Measurements from ENCODE around the gene IL13RA1. TPM values are rescaled to one million over a fixed set of nuclear protein-coding genes. Genes with fewer than 3 reads are reported as not detected.
A peak's percentile ranks its signal among the peaks of the same experiment; 100 is the strongest.
"Not testable (repeated sequence)": the region's sequence is repeated elsewhere in the genome, so short reads cannot be mapped to it uniquely, and the experiment has no call there.

IL13RA1 gene
- total RNA-seq, 1 donor from 2014 or later, result 41.1 TPM

DNA sequence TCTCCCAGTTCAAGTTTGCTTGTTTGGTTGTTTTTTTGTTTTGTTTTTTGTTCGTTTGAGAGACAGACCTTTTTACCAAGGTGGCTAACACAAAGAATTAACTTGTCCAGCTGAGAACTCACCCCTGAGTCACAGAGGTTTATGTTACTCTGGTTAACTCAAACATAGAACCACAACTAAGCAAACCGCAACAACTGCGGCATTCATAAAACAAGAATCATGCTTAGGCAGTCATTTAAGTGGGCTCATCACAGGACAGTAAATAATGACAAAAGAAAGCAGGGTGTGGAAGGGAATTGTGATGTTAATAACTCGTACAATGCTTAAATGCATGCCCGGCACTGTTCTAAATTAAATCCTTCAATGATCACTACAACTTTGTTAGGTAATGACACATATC is 24.7 kb upstream of the IL13RA1 start:
- peaks cover 2% of the 10 kb centered on the region for H3K4me1 Mint-ChIP-seq (ENCODE audit: low read depth, unreplicated experiment)
- H3K79me2 ChIP-seq (ENCODE audit: insufficient read depth, low read length), result no peaks in the 10 kb centered on the region
- H3K4me1 ChIP-seq (ENCODE audit: insufficient read depth, low read length), result no peaks in the 10 kb centered on the region
- no peak overlapping the region for H3K27ac ChIP-seq (ENCODE audit: low read depth, low read length)
- H4K20me1 ChIP-seq (ENCODE audit: insufficient read depth, low read length), result no peaks in the 10 kb centered on the region
- no peak overlapping the region for H3K4me3 ChIP-seq (ENCODE audit: insufficient read depth, low read depth, low read length)
- no peak overlapping the region for H3K9ac ChIP-seq (ENCODE audit: low read length)
- H3K9me3 ChIP-seq (ENCODE audit: insufficient read depth, low read depth, low read length), result no peaks in the 10 kb centered on the region
- peaks cover 3% of the 10 kb centered on the region for H3K27me3 Mint-ChIP-seq (ENCODE audit: low read depth, unreplicated experiment)
- H3K4me2 ChIP-seq (ENCODE audit: low read length), result no peak overlapping the region
- no peaks in the 10 kb centered on the region for H3K9me3 Mint-ChIP-seq (ENCODE audit: unreplicated experiment)
- no peaks in the 10 kb centered on the region for H3K36me3 Mint-ChIP-seq (ENCODE audit: low read depth, unreplicated experiment)
- H2AFZ ChIP-seq (ENCODE audit: low read depth, low read length), result no peak overlapping the region
- TF ChIP-seq, protein P1, sequence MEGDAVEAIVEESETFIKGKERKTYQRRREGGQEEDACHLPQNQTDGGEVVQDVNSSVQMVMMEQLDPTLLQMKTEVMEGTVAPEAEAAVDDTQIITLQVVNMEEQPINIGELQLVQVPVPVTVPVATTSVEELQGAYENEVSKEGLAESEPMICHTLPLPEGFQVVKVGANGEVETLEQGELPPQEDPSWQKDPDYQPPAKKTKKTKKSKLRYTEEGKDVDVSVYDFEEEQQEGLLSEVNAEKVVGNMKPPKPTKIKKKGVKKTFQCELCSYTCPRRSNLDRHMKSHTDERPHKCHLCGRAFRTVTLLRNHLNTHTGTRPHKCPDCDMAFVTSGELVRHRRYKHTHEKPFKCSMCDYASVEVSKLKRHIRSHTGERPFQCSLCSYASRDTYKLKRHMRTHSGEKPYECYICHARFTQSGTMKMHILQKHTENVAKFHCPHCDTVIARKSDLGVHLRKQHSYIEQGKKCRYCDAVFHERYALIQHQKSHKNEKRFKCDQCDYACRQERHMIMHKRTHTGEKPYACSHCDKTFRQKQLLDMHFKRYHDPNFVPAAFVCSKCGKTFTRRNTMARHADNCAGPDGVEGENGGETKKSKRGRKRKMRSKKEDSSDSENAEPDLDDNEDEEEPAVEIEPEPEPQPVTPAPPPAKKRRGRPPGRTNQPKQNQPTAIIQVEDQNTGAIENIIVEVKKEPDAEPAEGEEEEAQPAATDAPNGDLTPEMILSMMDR (IDR thresholded peaks at IDR 0.05; ENCODE audit: insufficient read depth, low read depth, low read length), result no peak
- no peak for TF ChIP-seq EZH2 (IDR thresholded peaks at IDR 0.05; ENCODE audit: insufficient read depth, low read length)
- no peak overlapping the region for H3K27ac Mint-ChIP-seq (ENCODE audit: unreplicated experiment)
- no peaks in the 10 kb centered on the region for H3K27me3 ChIP-seq (ENCODE audit: insufficient read depth, low read length)
- FAIRE-seq, result peak; percentile 59
- peak; percentile 26 for DNase-seq (ENCODE audit: low read depth)
- no peaks in the 10 kb centered on the region for H3K36me3 ChIP-seq (ENCODE audit: insufficient read depth, low read length)
- H3K4me3 Mint-ChIP-seq (ENCODE audit: unreplicated experiment), result no peak overlapping the region

DNA sequence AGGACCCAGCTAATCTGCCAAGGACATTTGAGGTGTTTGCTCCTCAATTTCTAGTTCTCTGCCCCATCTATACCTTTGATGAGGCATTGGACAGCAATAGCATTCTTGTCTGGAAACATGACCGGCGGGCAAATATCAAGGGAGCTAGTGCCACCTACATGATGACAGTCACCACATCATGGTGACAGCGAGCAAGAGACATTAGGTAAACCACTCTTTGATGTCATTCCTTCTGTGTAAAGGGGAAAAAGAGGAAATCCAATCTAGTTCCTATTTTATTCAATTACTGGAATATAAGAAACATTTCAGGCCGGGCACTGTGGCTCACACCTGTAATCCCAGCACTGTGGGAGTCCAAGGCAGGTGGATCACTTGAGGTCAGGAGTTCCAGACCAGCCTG is 20.7 kb upstream of the IL13RA1 start:
- no peak overlapping the region for H3K27ac Mint-ChIP-seq (ENCODE audit: unreplicated experiment)

DNA sequence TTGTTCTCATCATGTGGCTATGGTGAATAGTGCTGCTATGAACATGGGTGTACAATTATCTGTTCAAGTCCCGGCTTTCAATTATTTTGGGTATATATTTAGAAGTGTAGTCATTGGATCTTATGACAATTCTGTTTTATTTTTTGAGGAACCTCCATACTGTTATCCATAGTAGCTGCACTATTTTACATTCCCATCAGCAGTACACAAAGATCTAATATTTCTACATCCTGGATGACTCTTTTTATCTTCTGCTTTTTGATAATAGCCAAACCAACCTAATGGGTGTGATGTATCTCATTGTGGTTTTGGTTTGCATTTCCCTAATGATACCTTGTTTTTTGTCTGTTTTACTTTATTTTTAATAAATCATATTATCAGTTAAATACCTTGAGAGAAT is 12.9 kb upstream of the IL13RA1 start:
- Histone ChIP-seq H3K4me3 (ENCODE audit: insufficient read depth, low read depth, low read length) (no peak overlapping the region), H4K20me1 (ENCODE audit: insufficient read depth, low read length) (no peaks in the 10 kb centered on the region), H3K27ac (ENCODE audit: low read depth, low read length) (no peak overlapping the region), H3K9ac (ENCODE audit: low read length) (no peak overlapping the region), H3K36me3 (ENCODE audit: insufficient read depth, low read length) (no peaks in the 10 kb centered on the region), H3K27me3 (ENCODE audit: insufficient read depth, low read length) (no peaks in the 10 kb centered on the region), H3K9me3 (ENCODE audit: insufficient read depth, low read depth, low read length) (no peaks in the 10 kb centered on the region), H3K4me2 (ENCODE audit: low read length) (no peak overlapping the region), H2AFZ (ENCODE audit: low read depth, low read length) (no peak overlapping the region), H3K79me2 (ENCODE audit: insufficient read depth, low read length) (no peaks in the 10 kb centered on the region), H3K4me1 (ENCODE audit: insufficient read depth, low read length) (no peaks in the 10 kb centered on the region)
- Mint-ChIP-seq H3K27me3 (ENCODE audit: low read depth, unreplicated experiment) (no peaks in the 10 kb centered on the region), H3K36me3 (ENCODE audit: low read depth, unreplicated experiment) (no peaks in the 10 kb centered on the region), H3K9me3 (ENCODE audit: unreplicated experiment) (no peaks in the 10 kb centered on the region), H3K4me3 (ENCODE audit: unreplicated experiment) (no peak overlapping the region), H3K4me1 (ENCODE audit: low read depth, unreplicated experiment) (no peaks in the 10 kb centered on the region), H3K27ac (ENCODE audit: unreplicated experiment) (no peak overlapping the region)
- no peak for FAIRE-seq
- no peak for TF ChIP-seq EZH2 (IDR thresholded peaks at IDR 0.05; ENCODE audit: insufficient read depth, low read length)
- TF ChIP-seq, protein P1 (IDR thresholded peaks at IDR 0.05; ENCODE audit: insufficient read depth, low read depth, low read length), result no peak
- no peak for DNase-seq (ENCODE audit: low read depth)

More for the DNA sequence above, 20.7 kb upstream of the IL13RA1 start:
- DNase-seq (ENCODE audit: low read depth) (no peak), FAIRE-seq (no peak)
- Histone ChIP-seq H4K20me1 (ENCODE audit: insufficient read depth, low read length) (no peaks in the 10 kb centered on the region), H3K9me3 (ENCODE audit: insufficient read depth, low read depth, low read length) (no peaks in the 10 kb centered on the region), H2AFZ (ENCODE audit: low read depth, low read length) (no peak overlapping the region), H3K27ac (ENCODE audit: low read depth, low read length) (no peak overlapping the region), H3K4me2 (ENCODE audit: low read length) (no peak overlapping the region), H3K4me1 (ENCODE audit: insufficient read depth, low read length) (no peaks in the 10 kb centered on the region), H3K36me3 (ENCODE audit: insufficient read depth, low read length) (no peaks in the 10 kb centered on the region), H3K27me3 (ENCODE audit: insufficient read depth, low read length) (no peaks in the 10 kb centered on the region), H3K4me3 (ENCODE audit: insufficient read depth, low read depth, low read length) (no peak overlapping the region), H3K79me2 (ENCODE audit: insufficient read depth, low read length) (no peaks in the 10 kb centered on the region), H3K9ac (ENCODE audit: low read length) (no peak overlapping the region)
- Mint-ChIP-seq H3K9me3 (ENCODE audit: unreplicated experiment) (no peaks in the 10 kb centered on the region), H3K36me3 (ENCODE audit: low read depth, unreplicated experiment) (no peaks in the 10 kb centered on the region), H3K4me1 (ENCODE audit: low read depth, unreplicated experiment) (peaks cover 2% of the 10 kb centered on the region), H3K27me3 (ENCODE audit: low read depth, unreplicated experiment) (no peaks in the 10 kb centered on the region), H3K4me3 (ENCODE audit: unreplicated experiment) (no peak overlapping the region)
- TF ChIP-seq, protein P1 (IDR thresholded peaks at IDR 0.05; ENCODE audit: insufficient read depth, low read depth, low read length), result no peak
- no peak for TF ChIP-seq EZH2 (IDR thresholded peaks at IDR 0.05; ENCODE audit: insufficient read depth, low read length)

DNA sequence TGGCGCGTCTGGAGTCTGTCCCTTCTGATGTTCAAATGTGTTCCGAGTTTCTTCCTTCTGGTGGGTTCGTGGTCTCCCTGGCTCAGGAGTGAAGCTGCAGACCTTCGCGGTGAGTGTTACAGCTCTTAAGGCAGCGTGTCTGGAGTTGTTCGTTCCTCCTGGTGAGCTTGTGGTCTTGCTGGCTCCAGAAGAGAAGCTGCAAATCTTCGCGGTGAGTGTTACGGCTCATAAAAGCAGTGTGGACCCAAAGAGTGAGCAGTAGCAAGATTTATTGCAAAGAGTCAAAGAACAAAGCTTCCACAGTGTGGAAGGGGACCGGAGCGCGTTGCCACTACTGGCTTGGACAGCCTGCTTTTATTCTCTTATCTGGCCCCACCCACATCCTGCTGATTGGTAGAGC is 11.5 kb upstream of the IL13RA1 start:
- not testable (repeated sequence) for H3K9me3 ChIP-seq (ENCODE audit: insufficient read depth, low read depth, low read length); H3K27me3 Mint-ChIP-seq (ENCODE audit: low read depth, unreplicated experiment); H3K4me3 ChIP-seq (ENCODE audit: insufficient read depth, low read depth, low read length); H3K27ac ChIP-seq (ENCODE audit: low read depth, low read length); DNase-seq (ENCODE audit: low read depth); H2AFZ ChIP-seq (ENCODE audit: low read depth, low read length); H3K36me3 Mint-ChIP-seq (ENCODE audit: low read depth, unreplicated experiment); H3K4me2 ChIP-seq (ENCODE audit: low read length); H3K4me1 Mint-ChIP-seq (ENCODE audit: low read depth, unreplicated experiment); H3K79me2 ChIP-seq (ENCODE audit: insufficient read depth, low read length); H3K36me3 ChIP-seq (ENCODE audit: insufficient read depth, low read length); H3K9ac ChIP-seq (ENCODE audit: low read length); H3K4me1 ChIP-seq (ENCODE audit: insufficient read depth, low read length); H3K27me3 ChIP-seq (ENCODE audit: insufficient read depth, low read length); H3K9me3 Mint-ChIP-seq (ENCODE audit: unreplicated experiment); FAIRE-seq; H3K4me3 Mint-ChIP-seq (ENCODE audit: unreplicated experiment); H4K20me1 ChIP-seq (ENCODE audit: insufficient read depth, low read length)
- H3K27ac Mint-ChIP-seq (ENCODE audit: unreplicated experiment), result peak overlapping the region; percentile 75

All from astrocyte (in vitro differentiated cells and primary cell).